ENCODE results near the gene RFK. TPM values are rescaled to one million over a fixed set of nuclear protein-coding genes. Genes with fewer than 3 reads are reported as not detected.

The RFK gene
- total and polyA plus RNA-seq, 9 of the 15 experiments (the other 6 are each of a cell fraction or from before 2014, with no cell fraction given) = 3.8 to 51.1 (median 14.8) TPM

DNA sequence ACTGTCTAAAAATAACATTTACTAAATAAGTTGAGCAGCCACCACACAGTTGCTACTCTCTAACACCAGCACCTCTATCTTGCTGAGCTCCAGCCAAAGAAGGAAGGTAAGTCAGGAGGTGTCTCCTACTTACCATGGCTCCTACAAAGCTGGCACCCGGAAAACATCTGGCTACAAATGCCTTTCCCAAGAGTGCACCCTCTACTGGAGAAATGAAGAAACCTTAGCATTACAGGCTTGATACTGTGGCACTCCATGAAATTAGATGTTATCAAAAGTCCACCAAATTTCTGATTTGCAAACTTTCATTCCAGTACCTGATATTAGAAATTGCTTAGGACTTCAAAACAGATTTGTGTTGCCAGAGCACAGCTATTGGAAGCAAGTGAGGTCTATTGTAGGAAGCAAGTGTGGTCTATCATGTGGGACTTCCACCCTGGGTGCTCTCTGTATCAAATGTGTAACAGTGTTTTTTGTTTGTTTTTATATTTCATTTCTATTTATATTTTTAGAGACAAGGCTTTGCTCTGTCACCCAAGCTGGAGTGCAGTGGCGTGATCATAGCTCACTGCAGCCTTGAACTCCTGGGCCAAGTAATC, 25.7 kb upstream of the RFK start:
- Histone ChIP-seq H3K4me2 (ENCODE audit: insufficient read depth, low read length) (no peak overlapping the region; the same call in 1 of the 2 replicates), H4K20me1 (replicated peaks; ENCODE audit: control insufficient read depth, insufficient read depth, low read length) (no peaks in the 10 kb centered on the region), H2AFZ (ENCODE audit: low read depth, low read length) (peak overlapping the region; percentile 86), H3K4me1 (replicated peaks in 1 of 2; ENCODE audit: control insufficient read depth in 2 of 2, insufficient read depth in 2 of 2, low read length in 2 of 2) (no peaks in the 10 kb centered on the region), H3K36me3 (ENCODE audit: control insufficient read depth, insufficient read depth, low read length) (no peaks in the 10 kb centered on the region), H3K9me1 (ENCODE audit: control insufficient read depth, insufficient read depth, low read length) (no peaks in the 10 kb centered on the region), H3K4me3 (no peak overlapping the region), H3K27me3 (ENCODE audit: control insufficient read depth in 2 of 2, insufficient read depth in 2 of 2, low read length in 2 of 2) (no peaks in the 10 kb centered on the region), H3K9me3 (replicated peaks; ENCODE audit: control insufficient read depth, insufficient read depth, low read depth, low read length) (no peaks in the 10 kb centered on the region), H3K9ac (ENCODE audit: insufficient read depth in 1 of 2, low read depth in 2 of 2, low read length in 2 of 2) (no peak overlapping the region), H3K79me2 (ENCODE audit: control insufficient read depth, insufficient read depth, low read length) (no peaks in the 10 kb centered on the region), H3K27ac (ENCODE audit: extremely low read depth, low read depth, low read length) (no peak overlapping the region)
- peak; percentile 62 for FAIRE-seq
- peak; percentile 16 to 29 (median 19) for DNase-seq (ENCODE audit: extremely low read depth in 1 of 4, low spot score in 3 of 4)
- TF ChIP-seq CTCF (IDR thresholded peaks at IDR 0.05 in 2 of 3, conservative IDR thresholded peaks at IDR 0.05 in 1 of 3; ENCODE audit: insufficient read depth in 2 of 3, low read depth in 1 of 3, low read length in 3 of 3) (peak; percentile 35 to 53 (median 47); a peak in 5 of 6 replicates), RAD21 (CRISPR knock-in tag; conservative IDR thresholded peaks at IDR 0.05 in 1 of 2, IDR thresholded peaks at IDR 0.05 in 1 of 2) (peak in 1 of 2 experiments; percentile 39; a peak in 3 of 4 replicates), ZC3H8 (IDR thresholded peaks at IDR 0.05) (no peak)
- 12% methylated on average over 2 of the region's 2 CpGs for WGBS (ENCODE audit: insufficient coverage, low coverage, missing lambda C conversion rate)
- intact Hi-C loops (cut with micrococcal nuclease) (loop anchor here (10.0 kb wide), 1 partner anchor 55 kb away; no protein-coding TSS in a partner anchor), in situ Hi-C loops (cut with MboI) (no loop called here)
- ChIA-PET POLR2A (no interaction called here), CTCF (ENCODE audit: low intra/inter-chr PET ratio) (no interaction called here)
- ATAC-seq = peak; percentile 73
- no TSS peak for BruUV-seq (replicated peaks)
